D341Med (cell line): ENCODE measurements around the gene SART1.

ENCODE experiments used
- DNase-seq: peaks from one replicate; pipeline ENCODE4 v3.0.0; 2012; ENCODE audit warnings: low spot score

Gene SART1

GRCh38 chr11:65967329-65967934, 5.9 kb downstream of the SART1 start:
- no peak for DNase-seq

GRCh38 chr11:65968600-65969482, 7.3 kb downstream of the SART1 start:
- DNase-seq, result no peak

GRCh38 chr11:65972116-65972515, 10.6 kb downstream of the SART1 start:
- DNase-seq, result no peak

DNA sequence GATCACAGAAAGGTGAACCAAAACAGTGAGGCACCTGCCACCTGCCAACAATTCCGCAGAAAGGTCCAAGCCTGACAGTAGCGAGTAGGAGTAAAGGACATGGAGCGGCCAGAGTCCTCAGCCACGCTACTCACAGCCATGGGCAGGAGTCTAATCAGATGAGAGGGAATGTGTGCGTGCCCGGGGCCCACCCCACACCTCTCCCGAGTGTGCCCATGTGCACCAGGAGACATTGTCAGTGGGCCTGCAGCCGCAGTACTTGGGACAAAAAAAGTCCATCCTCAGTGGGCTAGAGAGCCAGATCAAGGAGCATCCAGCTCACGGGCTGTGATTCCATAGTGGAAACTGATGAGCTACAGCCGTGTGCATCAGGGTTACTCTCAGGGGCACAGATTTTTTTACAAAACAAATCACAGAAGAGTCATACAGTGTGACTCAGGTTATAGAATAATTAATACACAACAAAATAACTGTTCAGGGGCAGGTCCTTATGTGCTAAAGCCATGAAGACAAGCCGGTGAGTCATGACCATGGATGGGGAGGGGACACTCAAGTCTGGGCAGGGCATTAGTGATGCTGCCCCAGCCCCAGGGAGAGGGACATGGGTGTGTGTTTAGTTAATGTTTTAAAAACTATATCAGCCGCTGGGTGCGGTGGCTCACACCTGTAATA, 12.0 kb downstream of the SART1 start:
- DNase-seq, result peak; percentile 11

DNA sequence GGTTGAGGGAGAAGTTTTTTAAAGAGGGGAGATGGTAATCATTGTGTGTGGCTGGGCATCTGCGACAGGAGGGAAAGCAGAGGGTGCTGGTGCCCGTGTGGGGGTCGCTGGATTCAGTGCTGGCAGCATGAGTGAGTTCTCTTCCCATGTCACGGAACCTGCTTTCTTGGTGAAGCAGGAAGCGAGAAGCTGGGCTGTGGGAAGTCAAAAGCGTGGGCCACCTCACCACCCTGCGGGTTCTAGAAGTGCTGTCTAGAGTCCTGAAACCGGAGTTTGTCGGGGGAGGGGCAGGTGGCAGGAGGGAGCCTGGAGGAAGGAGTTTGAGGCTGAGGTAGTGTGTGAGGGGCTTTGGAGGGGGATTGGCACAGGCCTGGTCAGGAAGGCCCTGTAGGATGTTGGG, 14.2 kb downstream of the SART1 start:
- no peak for DNase-seq

DNA sequence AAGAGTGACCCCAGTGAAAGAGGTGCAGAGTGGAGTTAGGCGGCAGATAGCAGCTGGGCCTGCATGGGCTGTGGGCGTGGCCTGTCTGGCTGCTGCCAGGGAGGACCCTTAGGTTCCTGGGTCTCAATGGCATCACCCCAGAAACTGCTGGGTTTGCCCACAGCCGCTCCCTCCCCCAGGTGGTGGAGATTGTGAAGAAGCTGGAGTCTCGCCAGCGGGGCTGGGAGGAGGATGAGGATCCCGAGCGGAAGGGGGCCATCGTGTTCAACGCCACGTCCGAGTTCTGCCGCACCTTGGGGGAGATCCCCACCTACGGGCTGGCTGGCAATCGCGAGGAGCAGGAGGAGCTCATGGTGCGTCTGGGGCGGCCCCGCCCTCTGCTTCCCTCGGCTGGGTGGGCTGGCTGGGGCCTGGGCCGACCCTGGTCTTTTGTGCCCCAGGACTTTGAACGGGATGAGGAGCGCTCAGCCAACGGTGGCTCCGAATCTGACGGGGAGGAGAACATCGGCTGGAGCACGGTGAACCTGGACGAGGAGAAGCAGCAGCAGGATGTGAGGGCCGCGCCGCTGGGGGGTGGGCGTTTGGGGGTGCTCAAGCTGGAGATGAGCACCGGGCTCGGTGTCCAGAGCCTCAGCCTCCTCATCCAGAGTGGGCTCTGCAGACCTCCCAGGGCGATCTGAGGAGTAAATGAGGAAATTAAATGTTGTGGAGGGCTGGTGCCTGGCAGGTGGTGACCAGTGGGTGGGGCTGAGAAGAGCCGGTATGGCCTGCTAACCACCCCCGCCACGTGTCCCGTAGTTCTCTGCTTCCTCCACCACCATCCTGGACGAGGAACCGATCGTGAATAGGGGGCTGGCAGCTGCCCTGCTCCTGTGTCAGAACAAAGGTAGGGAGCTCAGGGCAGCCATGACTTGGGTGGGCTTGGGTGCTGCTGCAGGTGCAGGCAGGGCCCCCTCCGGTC, 15.0 kb downstream of the SART1 start:
- no peak for DNase-seq

GRCh38 chr11:65977621-65978390, 16.3 kb downstream of the SART1 start:
- no peak for DNase-seq

DNA sequence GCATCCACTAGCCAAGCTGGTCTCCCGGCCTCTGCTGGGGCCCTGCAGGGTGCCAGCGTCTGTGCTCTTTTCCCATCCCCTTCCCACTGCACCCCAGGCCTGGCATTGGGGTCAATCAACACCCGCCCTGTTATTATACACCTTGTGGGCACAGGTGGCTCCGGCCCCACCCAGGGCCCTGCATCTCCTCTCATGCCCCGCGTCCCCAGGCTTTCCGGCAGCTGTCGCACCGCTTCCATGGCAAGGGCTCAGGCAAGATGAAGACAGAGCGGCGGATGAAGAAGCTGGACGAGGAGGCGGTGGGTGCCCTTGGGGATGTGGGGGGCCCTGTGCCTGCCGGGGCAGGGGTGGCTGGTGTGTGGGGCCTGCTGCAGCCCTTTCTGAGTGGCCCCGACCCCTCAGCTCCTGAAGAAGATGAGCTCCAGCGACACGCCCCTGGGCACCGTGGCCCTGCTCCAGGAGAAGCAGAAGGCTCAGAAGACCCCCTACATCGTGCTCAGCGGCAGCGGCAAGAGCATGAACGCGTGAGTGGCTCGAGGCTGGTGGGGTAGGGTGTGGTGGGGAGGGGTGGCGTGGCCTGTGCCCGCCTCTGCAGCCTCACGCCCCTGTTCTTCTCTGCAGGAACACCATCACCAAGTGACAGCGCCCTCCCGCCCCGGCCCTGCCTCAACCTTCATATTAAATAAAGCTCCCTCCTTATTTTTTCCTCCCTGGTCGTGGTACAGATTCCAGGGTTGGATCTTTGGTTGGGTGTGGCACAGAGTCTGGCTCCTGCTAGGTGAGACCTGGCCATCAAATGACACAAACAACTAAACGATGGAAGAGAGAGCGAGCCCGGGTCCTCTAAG, 17.1 kb downstream of the SART1 start:
- DNase-seq, result no peak

- no peak for DNase-seq
Measured at GRCh38 chr11:65979261-65979759, 17.8 kb downstream of the SART1 start.

- DNase-seq, result no peak
Measured at GRCh38 chr11:65981101-65981740, 19.7 kb downstream of the SART1 start.

DNA sequence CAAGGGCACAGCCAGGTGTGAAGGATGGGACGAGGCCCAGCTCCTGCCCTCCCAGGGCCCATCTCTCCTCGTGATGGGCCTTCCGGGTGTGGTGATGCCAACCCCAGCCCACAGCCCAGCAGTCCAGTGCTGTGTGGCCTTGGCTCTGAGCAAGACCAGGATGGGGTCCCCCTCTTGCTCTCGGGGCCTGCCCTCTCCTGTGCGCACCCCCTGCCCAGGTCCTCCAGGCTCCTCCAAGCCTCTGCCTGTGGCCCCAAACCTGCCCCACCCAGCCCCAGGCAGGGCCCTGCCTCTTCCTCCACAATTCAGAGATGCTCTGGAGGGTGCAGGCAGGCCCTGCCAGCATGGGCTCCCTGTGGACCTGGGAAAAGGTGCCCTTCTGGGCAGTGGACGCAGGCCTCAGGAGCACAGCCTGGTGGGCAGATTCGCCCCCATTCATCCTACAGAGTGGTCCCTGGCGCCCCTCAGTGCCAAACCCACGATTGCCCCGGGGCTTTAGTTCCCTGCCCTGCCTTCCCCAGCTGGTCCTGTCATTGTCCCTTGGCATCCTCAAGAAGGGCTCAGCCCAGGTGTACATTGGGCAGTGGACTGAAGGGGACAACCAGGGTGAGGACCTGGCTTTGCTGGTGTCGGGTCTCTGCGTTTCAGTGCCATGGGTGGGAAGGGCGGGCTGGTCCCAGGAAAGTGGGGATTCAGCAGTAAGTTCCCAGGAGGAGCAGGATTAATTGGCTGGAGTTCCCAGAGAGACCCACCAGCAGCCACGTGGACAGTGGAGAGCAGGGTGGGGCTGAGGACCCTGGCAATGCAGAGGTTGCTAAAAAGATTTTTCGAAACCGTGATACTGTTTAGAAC, 20.7 kb downstream of the SART1 start:
- no peak for DNase-seq

DNA sequence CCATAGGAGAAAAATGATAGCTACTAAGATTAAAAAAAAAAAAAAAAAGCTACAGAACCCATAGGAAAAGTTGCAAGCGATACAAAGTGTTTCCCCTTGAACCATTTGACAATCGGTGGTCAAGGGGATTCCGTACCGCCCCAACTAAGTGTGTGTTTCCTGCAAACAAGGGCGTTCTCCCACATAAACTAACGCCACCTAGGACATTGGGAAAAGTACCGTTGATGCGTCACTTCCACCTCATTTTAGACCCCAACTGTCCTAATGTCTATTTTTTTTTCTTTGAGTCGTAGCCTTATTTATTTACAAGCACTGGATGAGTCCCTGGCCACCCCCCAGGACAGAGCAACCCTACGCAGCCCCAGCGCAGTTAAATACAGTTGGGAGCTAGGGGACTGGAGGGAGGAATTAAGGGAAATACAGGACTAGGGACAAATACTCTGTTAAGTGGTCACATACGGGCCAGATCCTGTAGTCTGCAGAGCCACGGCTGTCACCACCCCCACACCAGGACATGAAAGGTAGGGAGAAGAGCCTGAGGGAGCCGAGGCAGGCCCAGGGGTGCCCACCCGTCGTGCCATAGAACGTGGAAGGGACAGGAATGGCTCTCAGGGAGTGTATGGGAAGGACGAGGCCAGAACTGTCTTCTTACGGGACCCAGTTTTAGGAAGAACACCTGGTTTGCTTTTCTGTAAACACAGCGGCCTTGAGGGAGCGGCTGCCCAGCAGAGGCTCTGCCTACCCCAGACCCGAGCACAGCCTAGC, 21.5 kb downstream of the SART1 start:
- no peak for DNase-seq

DNA sequence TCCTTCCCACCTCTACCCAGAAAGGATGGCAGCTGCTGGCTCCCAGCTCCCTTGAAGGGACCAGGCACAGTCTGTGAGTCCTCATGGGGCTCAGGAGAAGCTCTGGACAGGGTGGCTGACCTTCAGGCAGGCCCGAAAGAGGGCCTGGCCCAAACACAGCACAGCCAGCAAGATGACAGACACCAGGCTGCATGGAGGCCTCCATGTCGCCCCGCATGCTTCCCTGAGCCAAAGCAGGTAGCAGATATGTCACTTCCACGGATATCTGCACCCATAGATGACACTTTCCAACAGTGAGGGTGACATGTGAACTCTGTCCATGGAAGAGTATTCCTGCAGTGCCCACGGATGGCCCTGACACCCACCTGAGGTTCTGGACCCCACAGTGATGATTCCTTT, 22.1 kb downstream of the SART1 start:
- no peak for DNase-seq

DNA sequence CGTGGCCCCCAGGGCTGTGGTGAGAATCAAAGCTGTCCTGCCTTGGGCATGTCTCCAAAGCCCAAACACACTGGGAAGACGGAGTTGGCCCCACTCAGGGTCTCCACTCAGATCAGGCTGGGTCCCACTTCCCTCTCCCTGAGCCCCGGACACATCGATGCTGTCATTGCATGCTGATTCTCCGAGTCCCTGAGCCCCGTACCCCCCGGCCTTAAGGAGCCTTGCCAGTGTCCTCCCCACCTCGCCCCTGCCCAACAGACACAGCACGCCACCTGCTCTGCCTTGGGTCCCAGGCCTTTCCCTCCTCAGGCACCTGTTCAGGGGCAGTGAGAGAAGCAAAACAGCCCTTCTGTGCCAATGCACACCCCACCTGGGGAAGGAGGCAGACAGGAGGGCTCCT, 25.8 kb downstream of the SART1 start:
- DNase-seq, result no peak

- peak; percentile 84 for DNase-seq
Measured at GRCh38 chr11:65988791-65989592, 27.5 kb downstream of the SART1 start.

- peak; percentile 68 for DNase-seq
Measured at GRCh38 chr11:65992056-65992455, 30.5 kb downstream of the SART1 start.

DNA sequence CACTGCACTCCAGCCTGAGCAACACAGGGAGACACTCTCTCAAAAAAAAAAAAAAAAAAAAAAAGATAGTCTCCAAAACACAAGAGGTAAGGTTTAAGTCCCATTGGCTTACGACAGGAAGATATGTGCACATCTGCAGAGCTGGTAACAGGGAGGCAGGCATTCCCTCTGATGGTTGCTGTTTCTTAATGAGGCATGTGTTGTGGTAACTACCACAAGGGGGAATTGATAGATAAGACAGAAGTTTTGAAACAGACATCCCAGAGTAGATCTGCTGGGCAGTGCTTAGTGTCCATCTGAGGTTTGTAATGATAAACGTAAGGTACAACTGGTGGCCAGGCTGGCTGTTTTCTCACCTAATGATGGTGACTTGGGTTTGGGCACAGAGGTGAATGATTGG, 35.8 kb downstream of the SART1 start:
- no peak for DNase-seq
